ENCODE measurements around the gene SUB1. TPM values are rescaled to one million over a fixed set of nuclear protein-coding genes. Genes with fewer than 3 reads are reported as not detected.

SUB1 gene
- total RNA-seq, 1 experiment from 2014 or later, result 288 TPM

GRCh38 chr5:32598260-32598937 is 13.0 kb downstream of the SUB1 start:
- Mint-ChIP-seq H3K36me3 (ENCODE audit: insufficient read depth in 1 of 3, low read depth in 3 of 3) (peaks cover 40 to 86% (median 81%) of the 10 kb centered on the region in 3 experiments; a peak in 6 of 7 replicates), H3K4me1 (no peaks in the 10 kb centered on the region), H3K27ac (no peak overlapping the region), H3K4me3 (no peak overlapping the region), H3K9me3 (no peaks in the 10 kb centered on the region), H3K27me3 (ENCODE audit: low read depth) (no peaks in the 10 kb centered on the region)
- Histone ChIP-seq H3K4me2 (ENCODE audit: insufficient read depth, insufficient read length, low read length) (no peak overlapping the region), H2AK5ac (ENCODE audit: insufficient read length, low read length) (no peak overlapping the region), H4K91ac (ENCODE audit: insufficient read length, low read depth, low read length) (no peak overlapping the region), H2BK15ac (ENCODE audit: low read depth, low read length) (no peak overlapping the region), H3K14ac (ENCODE audit: insufficient read depth, low read length) (no peak overlapping the region), H4K20me1 (ENCODE audit: control insufficient read depth, insufficient read depth, insufficient read length) (no peaks in the 10 kb centered on the region), H4K5ac (ENCODE audit: insufficient read length, low read depth, low read length) (no peak overlapping the region), H3K9ac (ENCODE audit: extremely low read depth, insufficient read length, low read length) (no peak overlapping the region), H3K79me2 (ENCODE audit: insufficient read depth, low read length) (no peaks in the 10 kb centered on the region; the same call in 1 of the 2 replicates), H2AFZ (ENCODE audit: low read length) (no peak overlapping the region), H2BK20ac (ENCODE audit: low read depth, low read length, poor library complexity, severe bottlenecking) (no peak overlapping the region), H4K8ac (replicated peaks; ENCODE audit: insufficient read length, low read depth, low read length) (no peak overlapping the region), H3K79me1 (ENCODE audit: insufficient read depth, low read depth, low read length, poor library complexity, severe bottlenecking) (no peaks in the 10 kb centered on the region), H3K9me3 (ENCODE audit: control insufficient read depth, low read depth, low read length) (no peaks in the 10 kb centered on the region), H3K23me2 (ENCODE audit: insufficient read length, low read depth, low read length, poor library complexity, severe bottlenecking) (no peaks in the 10 kb centered on the region), H2BK12ac (ENCODE audit: insufficient read length, low read depth, low read length) (no peak overlapping the region), H3K18ac (ENCODE audit: insufficient read length, low read depth, low read length) (no peak overlapping the region), H3K23ac (ENCODE audit: insufficient read length, low read depth, low read length) (no peak overlapping the region), H3T11ph (ENCODE audit: low read length) (no peak overlapping the region), H2BK5ac (ENCODE audit: insufficient read length, low read length) (no peak overlapping the region), H3K4ac (ENCODE audit: low read depth, low read length) (no peak overlapping the region), H3K27me3 (ENCODE audit: insufficient read depth, low read length) (no peaks in the 10 kb centered on the region), H2BK120ac (ENCODE audit: low read depth, low read length, poor library complexity, severe bottlenecking) (no peak overlapping the region), H3K4me1 (ENCODE audit: insufficient read depth, low read length) (no peaks in the 10 kb centered on the region), H3K56ac (ENCODE audit: insufficient read length, low read depth, low read length) (no peak overlapping the region), H3K27ac (ENCODE audit: insufficient read length, low read depth, low read length) (no peak overlapping the region)
- DNase-seq, result no peak
- no peak for TF ChIP-seq CTCF (conservative IDR thresholded peaks at IDR 0.05)
- no CpG with 5 or more reads among the region's 3 CpGs for WGBS (ENCODE audit: extremely low coverage, insufficient read length, low lambda C conversion rate)

All from H9 (cell line).